Neural progenitor cell (in vitro differentiated cells): ENCODE results near the gene NUP210. TPM values are rescaled to one million over a fixed set of nuclear protein-coding genes. Genes with fewer than 3 reads are reported as not detected.
"Not testable (repeated sequence)": the region's sequence is repeated elsewhere in the genome, so short reads cannot be mapped to it uniquely, and the experiment has no call there.

ENCODE experiments used
- DNase-seq: peaks from one replicate; pipeline ENCODE4 v3.0.0-alpha.2; 2016; ENCODE audit warnings: low spot score
- H2AFZ ChIP-seq: fragments of 200-600 bp; sonication (generic); replicated peaks from 2 replicates; pipeline ENCODE4 v1.6.1; 2016; ENCODE audit warnings: antibody characterized with exemption
- H3F3A ChIP-seq: fragments of 200-600 bp; sonication (generic); 2 replicates; pipeline ENCODE4 v1.6.1; 2016; ENCODE audit warnings: antibody characterized with exemption, low read depth
- H3K27ac ChIP-seq: fragments of 200-600 bp; sonication (generic); 2 replicates; pipeline ENCODE4 v1.5.1; 2016; ENCODE audit warnings: mild to moderate bottlenecking
- H3K27me3 ChIP-seq: fragments of 200-600 bp; sonication (generic); 2 replicates; pipeline ENCODE4 v1.6.1; 2016; ENCODE audit warnings: mild to moderate bottlenecking, moderate library complexity
- H3K36me3 ChIP-seq: fragments of 200-600 bp; sonication (generic); 2 replicates; pipeline ENCODE4 v1.5.1; 2016
- H3K4me1 ChIP-seq: fragments of 200-600 bp; sonication (generic); 2 replicates; pipeline ENCODE4 v1.6.1; 2016; ENCODE audit warnings: mixed run types
- H3K4me2 ChIP-seq: fragments of 200-600 bp; sonication (generic); 2 replicates; pipeline ENCODE4 v1.6.1; 2016
- H3K4me3 ChIP-seq: fragments of 200-600 bp; sonication (generic); 2 replicates; pipeline ENCODE4 v1.5.1; 2016
- H3K79me2 ChIP-seq: fragments of 200-600 bp; sonication (generic); 2 replicates; pipeline ENCODE4 v1.6.1; 2016; ENCODE audit warnings: low read depth
- H3K9ac ChIP-seq: fragments of 200-600 bp; sonication (generic); 2 replicates; pipeline ENCODE4 v1.6.1; 2016
- H3K9me3 ChIP-seq: fragments of 200-600 bp; sonication (generic); 2 replicates; pipeline ENCODE4 v1.5.1; 2016; ENCODE audit warnings: low read depth
- H4K20me1 ChIP-seq: fragments of 200-600 bp; sonication (generic); 2 replicates; pipeline ENCODE4 v1.6.1; 2016; ENCODE audit warnings: low read depth
- H3K27ac Mint-ChIP-seq: 3 replicates; pipeline ENCODE4 v1.8.0; 2021; ENCODE audit warnings: mixed read lengths
- H3K27me3 Mint-ChIP-seq: 2 replicates; pipeline ENCODE4 v1.8.0; 2022; ENCODE audit warnings: low read depth, mild to moderate bottlenecking, inconsistent platforms, moderate library complexity, mixed read lengths; ENCODE audit not compliant: insufficient read depth
- H3K36me3 Mint-ChIP-seq: 3 replicates; pipeline ENCODE4 v1.8.0; 2021; ENCODE audit warnings: mixed read lengths
- H3K4me1 Mint-ChIP-seq: 3 replicates; pipeline ENCODE4 v1.8.0; 2021; ENCODE audit warnings: mixed read lengths
- H3K4me3 Mint-ChIP-seq: 3 replicates; pipeline ENCODE4 v1.8.0; 2021; ENCODE audit warnings: mild to moderate bottlenecking, moderate library complexity, mixed read lengths
- H3K9me3 Mint-ChIP-seq: 3 replicates; pipeline ENCODE4 v1.8.0; 2020; ENCODE audit warnings: mixed read lengths
- CTCF ChIP-seq: fragments of 200-600 bp; sonication (generic); IDR thresholded peaks from 2 replicates; pipeline ENCODE4 v1.5.1; 2017; ENCODE audit warnings: antibody characterized with exemption, mild to moderate bottlenecking
- EZH2 ChIP-seq: fragments of 200-600 bp; sonication (generic); IDR thresholded peaks from 2 replicates; pipeline ENCODE4 v1.6.1; 2017; ENCODE audit warnings: antibody characterized with exemption, mild to moderate bottlenecking, moderate library complexity
- EZH2phosphoT487 ChIP-seq: fragments of 200-600 bp; sonication (generic); IDR thresholded peaks from 2 replicates; pipeline ENCODE4 v1.6.1; 2017; ENCODE audit warnings: antibody characterized with exemption
- total RNA-seq: library from RNA; depleted of rRNA; stranded (reverse); fragments of >200 nt; gene quantifications from 2 replicates; pipeline ENCODE4 v1.2.3, GENCODE V29; 2015; ENCODE audit warnings: low replicate concordance

The NUP210 gene
- total RNA-seq, 1 donor from 2014 or later: 37.1 TPM

- Histone ChIP-seq H3K36me3 (no peaks in the 10 kb centered on the region), H3F3A (peaks cover 1% of the 10 kb centered on the region), H3K79me2 (no peaks in the 10 kb centered on the region), H4K20me1 (no peaks in the 10 kb centered on the region), H3K4me1 (no peaks in the 10 kb centered on the region), H2AFZ (no peak overlapping the region), H3K4me2 (no peak overlapping the region), H3K27ac (no peak overlapping the region), H3K27me3 (no peaks in the 10 kb centered on the region), H3K4me3 (no peak overlapping the region), H3K9ac (no peak overlapping the region), H3K9me3 (no peaks in the 10 kb centered on the region)
- TF ChIP-seq EZH2 (no peak), EZH2phosphoT487 (no peak), CTCF (no peak)
- Mint-ChIP-seq H3K9me3 (no peaks in the 10 kb centered on the region), H3K27me3 (peaks cover 7% of the 10 kb centered on the region), H3K27ac (no peak overlapping the region), H3K4me3 (no peak overlapping the region), H3K4me1 (peaks cover 21% of the 10 kb centered on the region), H3K36me3 (no peaks in the 10 kb centered on the region)
- no peak for DNase-seq
These were observed 37.5 kb upstream of the NUP210 start for GRCh38 chr3:13457593-13457992.

- H3K79me2 ChIP-seq: no peaks in the 10 kb centered on the region
- no peak overlapping the region for H3K4me2 ChIP-seq
- peaks cover 16% of the 10 kb centered on the region for H3F3A ChIP-seq
- H3K4me3 ChIP-seq: no peak overlapping the region
- H3K4me3 Mint-ChIP-seq: no peak overlapping the region
- H3K27ac ChIP-seq: no peak overlapping the region
- H3K9me3 ChIP-seq: no peaks in the 10 kb centered on the region
- no peaks in the 10 kb centered on the region for H3K36me3 ChIP-seq
- H3K27me3 Mint-ChIP-seq: peaks cover 4% of the 10 kb centered on the region
- H2AFZ ChIP-seq: no peak overlapping the region
- no peaks in the 10 kb centered on the region for H3K36me3 Mint-ChIP-seq
- H3K9ac ChIP-seq: no peak overlapping the region
- H4K20me1 ChIP-seq: no peaks in the 10 kb centered on the region
- TF ChIP-seq EZH2: no peak
- H3K4me1 ChIP-seq: peaks cover 6% of the 10 kb centered on the region
- H3K27ac Mint-ChIP-seq: peak overlapping the region; percentile 73
- no peak for DNase-seq
- H3K9me3 Mint-ChIP-seq: no peaks in the 10 kb centered on the region
- no peaks in the 10 kb centered on the region for H3K27me3 ChIP-seq
- H3K4me1 Mint-ChIP-seq: peaks cover 27% of the 10 kb centered on the region
These were observed 35.5 kb upstream of the NUP210 start for GRCh38 chr3:13455644-13456043.

DNA sequence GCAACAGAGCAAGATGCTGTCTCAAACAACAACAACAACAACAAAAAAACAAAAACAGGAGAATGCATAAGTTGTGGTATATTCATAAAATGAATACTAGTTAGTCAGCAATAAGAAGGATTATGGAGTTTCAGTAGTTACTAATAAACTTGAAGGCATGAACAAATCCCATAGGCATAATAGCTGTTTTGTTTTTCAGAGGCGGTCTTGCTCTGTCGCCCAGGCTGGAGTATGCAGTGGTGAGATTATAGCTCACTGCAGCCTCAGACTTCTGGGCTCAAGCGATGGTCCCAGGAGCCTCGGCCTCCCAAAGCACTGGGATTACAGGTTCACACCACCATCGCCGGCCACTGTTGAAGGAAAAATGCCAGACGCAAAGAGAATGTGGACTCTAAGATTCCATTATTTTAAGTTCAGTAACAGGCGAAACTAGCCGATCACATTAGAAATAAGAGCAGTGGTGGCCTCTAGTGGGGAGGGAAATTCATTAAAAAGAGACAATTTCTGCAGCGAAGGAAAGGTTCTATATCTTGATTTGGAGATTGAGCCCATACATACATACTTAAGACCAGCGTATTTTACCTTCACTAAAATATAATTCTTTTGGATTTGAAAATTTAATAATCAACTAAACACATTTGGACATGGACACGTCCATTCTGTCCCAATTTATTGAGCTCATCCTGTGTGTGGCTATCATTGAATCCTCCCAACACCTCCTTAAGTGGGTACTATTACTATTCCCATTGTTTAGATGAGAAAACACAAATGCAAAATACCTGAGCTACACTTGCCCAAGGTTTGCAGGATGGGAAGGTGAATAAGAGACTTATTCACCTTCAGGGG, 32.6 kb upstream of the NUP210 start:
- DNase-seq: peak; percentile 67
- Histone ChIP-seq H3K4me1 (peaks cover 6% of the 10 kb centered on the region), H3K9ac (no peak overlapping the region), H4K20me1 (no peaks in the 10 kb centered on the region), H3K4me3 (peak overlapping the region; percentile 48), H3K36me3 (no peaks in the 10 kb centered on the region), H3K79me2 (no peaks in the 10 kb centered on the region), H2AFZ (no peak overlapping the region), H3K27ac (no peak overlapping the region), H3K4me2 (peak overlapping the region; percentile 73), H3K27me3 (no peaks in the 10 kb centered on the region), H3F3A (peaks cover 16% of the 10 kb centered on the region), H3K9me3 (no peaks in the 10 kb centered on the region)
- TF ChIP-seq CTCF: peak; percentile 69
- no peak for TF ChIP-seq EZH2phosphoT487
- H3K9me3 Mint-ChIP-seq: no peaks in the 10 kb centered on the region
- peak overlapping the region; percentile 86 for H3K4me3 Mint-ChIP-seq
- peaks cover 15% of the 10 kb centered on the region for H3K4me1 Mint-ChIP-seq
- H3K36me3 Mint-ChIP-seq: no peaks in the 10 kb centered on the region
- H3K27ac Mint-ChIP-seq: no peak overlapping the region
- H3K27me3 Mint-ChIP-seq: peaks cover 2% of the 10 kb centered on the region

- H2AFZ ChIP-seq: peak overlapping the region; percentile 40
- no peaks in the 10 kb centered on the region for H3K9me3 Mint-ChIP-seq
- H3K36me3 ChIP-seq: no peaks in the 10 kb centered on the region
- H3K9ac ChIP-seq: no peak overlapping the region
- no peaks in the 10 kb centered on the region for H4K20me1 ChIP-seq
- no peaks in the 10 kb centered on the region for H3K9me3 ChIP-seq
- peaks cover 14% of the 10 kb centered on the region for H3K4me1 Mint-ChIP-seq
- H3F3A ChIP-seq: peaks cover 16% of the 10 kb centered on the region
- TF ChIP-seq EZH2phosphoT487 (no peak), CTCF (no peak), EZH2 (no peak)
- DNase-seq: no peak
- H3K4me3 Mint-ChIP-seq: peak overlapping the region; percentile 86
- H3K4me3 ChIP-seq: peak overlapping the region; percentile 48
- no peaks in the 10 kb centered on the region for H3K27me3 ChIP-seq
- peaks cover 5% of the 10 kb centered on the region for H3K36me3 Mint-ChIP-seq
- peak overlapping the region; percentile 73 for H3K4me2 ChIP-seq
- peaks cover 6% of the 10 kb centered on the region for H3K4me1 ChIP-seq
- H3K79me2 ChIP-seq: no peaks in the 10 kb centered on the region
- H3K27ac ChIP-seq: no peak overlapping the region
- H3K27ac Mint-ChIP-seq: peak overlapping the region; percentile 31
- peaks cover 2% of the 10 kb centered on the region for H3K27me3 Mint-ChIP-seq
These were observed 31.2 kb upstream of the NUP210 start for GRCh38 chr3:13451301-13451673.

- peaks cover 10% of the 10 kb centered on the region for H3K4me1 Mint-ChIP-seq
- not testable (repeated sequence) for H3K4me3 Mint-ChIP-seq, H3K9me3 Mint-ChIP-seq, H3K4me2 ChIP-seq, H3K27me3 ChIP-seq, H3K27me3 Mint-ChIP-seq, H3K36me3 ChIP-seq, H2AFZ ChIP-seq, H3K4me1 ChIP-seq, H3K79me2 ChIP-seq, H3K9ac ChIP-seq, H3F3A ChIP-seq, H3K4me3 ChIP-seq, H3K27ac Mint-ChIP-seq, H4K20me1 ChIP-seq, DNase-seq, H3K27ac ChIP-seq, H3K9me3 ChIP-seq
- peaks cover 10% of the 10 kb centered on the region for H3K36me3 Mint-ChIP-seq
These were observed 22.8 kb upstream of the NUP210 start for GRCh38 chr3:13442882-13443281.
